Measurements from ENCODE around the gene GPR45. TPM values are rescaled to one million over a fixed set of nuclear protein-coding genes. Genes with fewer than 3 reads are reported as not detected.
"Not testable (repeated sequence)": the region's sequence is repeated elsewhere in the genome, so short reads cannot be mapped to it uniquely, and the experiment has no call there.

Gene GPR45
- total RNA-seq, 1 experiment from 2014 or later: 0.98 TPM

- in situ Hi-C loops (cut with HindIII; ENCODE audit: low pct_unique_long_range_greater_than_20kb, low sequenced_read_pairs): no loop called here
- DNase-seq (ENCODE audit: low read depth, low spot score): peak; percentile 12
Observed at GRCh38 chr2:105249181-105249580, 7.6 kb downstream of the GPR45 start.

GRCh38 chr2:105249891-105250290 is 8.3 kb downstream of the GPR45 start:
- in situ Hi-C loops (cut with HindIII; ENCODE audit: low pct_unique_long_range_greater_than_20kb, low sequenced_read_pairs): no loop called here
- no peak for DNase-seq (ENCODE audit: low read depth, low spot score)

GRCh38 chr2:105251016-105251648 is 9.6 kb downstream of the GPR45 start:
- in situ Hi-C loops (cut with HindIII; ENCODE audit: low pct_unique_long_range_greater_than_20kb, low sequenced_read_pairs); DNase-seq (ENCODE audit: low read depth, low spot score): not testable (repeated sequence)

- no peak for DNase-seq (ENCODE audit: low read depth, low spot score)
- in situ Hi-C loops (cut with HindIII; ENCODE audit: low pct_unique_long_range_greater_than_20kb, low sequenced_read_pairs): no loop called here
Observed at GRCh38 chr2:105252271-105252670, 10.7 kb downstream of the GPR45 start.

GRCh38 chr2:105254531-105255210 is 13.1 kb downstream of the GPR45 start:
- in situ Hi-C loops (cut with HindIII; ENCODE audit: low pct_unique_long_range_greater_than_20kb, low sequenced_read_pairs): no loop called here

GRCh38 chr2:105255979-105256378 is 14.4 kb downstream of the GPR45 start:
- no peak for DNase-seq (ENCODE audit: low read depth, low spot score)
- in situ Hi-C loops (cut with HindIII; ENCODE audit: low pct_unique_long_range_greater_than_20kb, low sequenced_read_pairs): no loop called here

More at GRCh38 chr2:105254531-105255210, 13.1 kb downstream of the GPR45 start:
- no peak for DNase-seq (ENCODE audit: low read depth, low spot score)

- in situ Hi-C loops (cut with HindIII; ENCODE audit: low pct_unique_long_range_greater_than_20kb, low sequenced_read_pairs): no loop called here
- DNase-seq (ENCODE audit: low read depth, low spot score): no peak
Observed at GRCh38 chr2:105256431-105257047, 15.0 kb downstream of the GPR45 start.

GRCh38 chr2:105257981-105258380 is 16.4 kb downstream of the GPR45 start:
- no peak for DNase-seq (ENCODE audit: low read depth, low spot score)
- in situ Hi-C loops (cut with HindIII; ENCODE audit: low pct_unique_long_range_greater_than_20kb, low sequenced_read_pairs): no loop called here

- in situ Hi-C loops (cut with HindIII; ENCODE audit: low pct_unique_long_range_greater_than_20kb, low sequenced_read_pairs): no loop called here
- no peak for DNase-seq (ENCODE audit: low read depth, low spot score)
Observed at GRCh38 chr2:105258835-105259350, 17.4 kb downstream of the GPR45 start.

- in situ Hi-C loops (cut with HindIII; ENCODE audit: low pct_unique_long_range_greater_than_20kb, low sequenced_read_pairs): no loop called here
- DNase-seq (ENCODE audit: low read depth, low spot score): no peak
Observed at GRCh38 chr2:105261061-105261460, 19.5 kb downstream of the GPR45 start.

GRCh38 chr2:105262651-105263091 is 21.1 kb downstream of the GPR45 start:
- in situ Hi-C loops (cut with HindIII; ENCODE audit: low pct_unique_long_range_greater_than_20kb, low sequenced_read_pairs): no loop called here
- DNase-seq (ENCODE audit: low read depth, low spot score): no peak

GRCh38 chr2:105269426-105269825 is 27.9 kb downstream of the GPR45 start:
- in situ Hi-C loops (cut with HindIII; ENCODE audit: low pct_unique_long_range_greater_than_20kb, low sequenced_read_pairs): no loop called here
- no peak for DNase-seq (ENCODE audit: low read depth, low spot score)

- DNase-seq (ENCODE audit: low read depth, low spot score): no peak
- in situ Hi-C loops (cut with HindIII; ENCODE audit: low pct_unique_long_range_greater_than_20kb, low sequenced_read_pairs): no loop called here
Observed at GRCh38 chr2:105271393-105272045, 30.0 kb downstream of the GPR45 start.

GRCh38 chr2:105272176-105272575 is 30.6 kb downstream of the GPR45 start:
- DNase-seq (ENCODE audit: low read depth, low spot score): peak; percentile 42
- in situ Hi-C loops (cut with HindIII; ENCODE audit: low pct_unique_long_range_greater_than_20kb, low sequenced_read_pairs): no loop called here

GRCh38 chr2:105274046-105274445 is 32.5 kb downstream of the GPR45 start:
- no peak for DNase-seq (ENCODE audit: low read depth, low spot score)
- in situ Hi-C loops (cut with HindIII; ENCODE audit: low pct_unique_long_range_greater_than_20kb, low sequenced_read_pairs): no loop called here

GRCh38 chr2:105278654-105279053 is 37.1 kb downstream of the GPR45 start:
- in situ Hi-C loops (cut with HindIII; ENCODE audit: low pct_unique_long_range_greater_than_20kb, low sequenced_read_pairs): no loop called here
- peak; percentile 49 for DNase-seq (ENCODE audit: low read depth, low spot score)

- in situ Hi-C loops (cut with HindIII; ENCODE audit: low pct_unique_long_range_greater_than_20kb, low sequenced_read_pairs): no loop called here
Observed at GRCh38 chr2:105279126-105279525, 37.6 kb downstream of the GPR45 start.

GRCh38 chr2:105280281-105280680 is 38.7 kb downstream of the GPR45 start:
- no peak for DNase-seq (ENCODE audit: low read depth, low spot score)
- in situ Hi-C loops (cut with HindIII; ENCODE audit: low pct_unique_long_range_greater_than_20kb, low sequenced_read_pairs): no loop called here

More at GRCh38 chr2:105279126-105279525, 37.6 kb downstream of the GPR45 start:
- no peak for DNase-seq (ENCODE audit: low read depth, low spot score)

All from SK-MEL-5 (cell line).